ENCODE results near the gene NEK3. TPM values are rescaled to one million over a fixed set of nuclear protein-coding genes. Genes with fewer than 3 reads are reported as not detected.

NEK3 gene
- total and polyA plus RNA-seq, 4 donors, result 3.0 to 4.4 (median 3.9) TPM

- no peak for DNase-seq (ENCODE audit: low spot score)
- H3K4me1 ChIP-seq (ENCODE audit: control insufficient read depth in 4 of 4, insufficient read depth in 4 of 4, low read length in 3 of 4), result no peaks in the 10 kb centered on the region
- H3K4me3 ChIP-seq (ENCODE audit: low read depth in 1 of 3, low read length in 3 of 3), result no peak overlapping the region
- no peak for TF ChIP-seq EGR1 (IDR thresholded peaks at IDR 0.05; ENCODE audit: low read depth in 2 of 2)
- TF ChIP-seq FOXA2 (IDR thresholded peaks at IDR 0.05), result no peak
- TF ChIP-seq ZBTB33 (IDR thresholded peaks at IDR 0.05), result no peak
- no peak for TF ChIP-seq CTCF (IDR thresholded peaks at IDR 0.05; ENCODE audit: low read depth, low read length, missing input control)
- no peak for TF ChIP-seq RAD21 (IDR thresholded peaks at IDR 0.05)
- no peak for TF ChIP-seq TAF1 (conservative IDR thresholded peaks at IDR 0.05)
- TF ChIP-seq HNF4G (IDR thresholded peaks at IDR 0.05), result no peak
- no peak for TF ChIP-seq YY1 (IDR thresholded peaks at IDR 0.05)
- no peak for TF ChIP-seq ATF3 (IDR thresholded peaks at IDR 0.05)
- TF ChIP-seq NR2F2 (IDR thresholded peaks at IDR 0.05), result no peak
- no peak for TF ChIP-seq FOXA1 (IDR thresholded peaks at IDR 0.05)
- no peak for TF ChIP-seq GABPA (IDR thresholded peaks at IDR 0.05 in 1 of 2, conservative IDR thresholded peaks at IDR 0.05 in 1 of 2)
- no peak for TF ChIP-seq REST (IDR thresholded peaks at IDR 0.05)
- TF ChIP-seq RXRA (IDR thresholded peaks at IDR 0.05), result no peak
- no peak for TF ChIP-seq JUND (IDR thresholded peaks at IDR 0.05)
- no peak for TF ChIP-seq HNF4A (conservative IDR thresholded peaks at IDR 0.05)
- no peaks in the 10 kb centered on the region for H3K9me3 ChIP-seq (ENCODE audit: control insufficient read depth in 4 of 4, low read length in 3 of 4)
- H3K27me3 ChIP-seq (ENCODE audit: control insufficient read depth in 4 of 4, insufficient read depth in 4 of 4, low read length in 3 of 4), result no peaks in the 10 kb centered on the region
- no peak overlapping the region for H3K27ac ChIP-seq (ENCODE audit: low read depth in 1 of 2, low read length in 2 of 2)
- no peaks in the 10 kb centered on the region for H3K36me3 ChIP-seq (ENCODE audit: control insufficient read depth in 4 of 4, insufficient read depth in 3 of 4, low read depth in 1 of 4, low read length in 3 of 4)
- 76% methylated on average over 3 of the region's 3 CpGs for WGBS
- no peak overlapping the region for H3K9ac ChIP-seq (ENCODE audit: low read depth in 1 of 2, low read length in 2 of 2)
Measured at GRCh38 chr13:52118595-52118994, 40.8 kb downstream of the NEK3 start.

- H3K4me1 ChIP-seq (ENCODE audit: control insufficient read depth in 4 of 4, insufficient read depth in 4 of 4, low read length in 3 of 4), result no peaks in the 10 kb centered on the region
- no peak for DNase-seq (ENCODE audit: low spot score)
- 96% methylated on average over 2 of the region's 2 CpGs for WGBS
- H3K9ac ChIP-seq (ENCODE audit: low read depth in 1 of 2, low read length in 2 of 2), result no peak overlapping the region
- H3K27ac ChIP-seq (ENCODE audit: low read depth in 1 of 2, low read length in 2 of 2), result no peak overlapping the region
- no peaks in the 10 kb centered on the region for H3K27me3 ChIP-seq (ENCODE audit: control insufficient read depth in 4 of 4, insufficient read depth in 4 of 4, low read length in 3 of 4)
- no peaks in the 10 kb centered on the region for H3K36me3 ChIP-seq (ENCODE audit: control insufficient read depth in 4 of 4, insufficient read depth in 3 of 4, low read depth in 1 of 4, low read length in 3 of 4)
- H3K9me3 ChIP-seq (ENCODE audit: control insufficient read depth in 4 of 4, low read length in 3 of 4), result no peaks in the 10 kb centered on the region
- H3K4me3 ChIP-seq (ENCODE audit: low read depth in 1 of 3, low read length in 3 of 3), result no peak overlapping the region
- TF ChIP-seq YY1 (IDR thresholded peaks at IDR 0.05), result no peak
- no peak for TF ChIP-seq ATF3 (IDR thresholded peaks at IDR 0.05)
- no peak for TF ChIP-seq GABPA (IDR thresholded peaks at IDR 0.05 in 1 of 2, conservative IDR thresholded peaks at IDR 0.05 in 1 of 2)
- TF ChIP-seq REST (IDR thresholded peaks at IDR 0.05), result no peak
- no peak for TF ChIP-seq EGR1 (IDR thresholded peaks at IDR 0.05; ENCODE audit: low read depth in 2 of 2)
- TF ChIP-seq JUND (IDR thresholded peaks at IDR 0.05), result no peak
- TF ChIP-seq CTCF (IDR thresholded peaks at IDR 0.05; ENCODE audit: low read depth, low read length, missing input control), result no peak
- TF ChIP-seq HNF4A (conservative IDR thresholded peaks at IDR 0.05), result no peak
- no peak for TF ChIP-seq FOXA1 (IDR thresholded peaks at IDR 0.05)
- no peak for TF ChIP-seq HNF4G (IDR thresholded peaks at IDR 0.05)
Measured at GRCh38 chr13:52118095-52118494, 41.3 kb downstream of the NEK3 start.
